Fibroblast of peridontal ligament (primary cell): ENCODE measurements around the gene PREP.

Source experiments
- DNase-seq: peaks from one replicate; pipeline ENCODE4 v3.0.0-alpha.2; 2010; ENCODE audit errors: extremely low read depth

PREP gene

GRCh38 chr6:105310371-105310770 is 92.5 kb downstream of the PREP start:
- DNase-seq, result no peak

GRCh38 chr6:105308840-105309239 is 94.0 kb downstream of the PREP start:
- no peak for DNase-seq

GRCh38 chr6:105305521-105305920 is 97.4 kb downstream of the PREP start:
- DNase-seq, result no peak

GRCh38 chr6:105304825-105305224 is 98.1 kb downstream of the PREP start:
- DNase-seq, result no peak

GRCh38 chr6:105304366-105304765 is 98.5 kb downstream of the PREP start:
- no peak for DNase-seq

- DNase-seq, result no peak
Measured at GRCh38 chr6:105302617-105303128, 100.2 kb downstream of the PREP start.

- DNase-seq, result no peak
Measured at GRCh38 chr6:105301756-105302616, 100.9 kb downstream of the PREP start.

GRCh38 chr6:105301072-105301503 is 101.8 kb downstream of the PREP start:
- DNase-seq, result peak; percentile 5

GRCh38 chr6:105300090-105300489 is 102.8 kb downstream of the PREP start:
- peak; percentile 9 for DNase-seq

- no peak for DNase-seq
Measured at GRCh38 chr6:105294129-105294528, 108.8 kb downstream of the PREP start.

GRCh38 chr6:105292689-105293339 is 110.1 kb downstream of the PREP start:
- no peak for DNase-seq

GRCh38 chr6:105291525-105291924 is 111.4 kb downstream of the PREP start:
- no peak for DNase-seq

GRCh38 chr6:105282631-105283585 is 120.0 kb downstream of the PREP start:
- DNase-seq, result no peak

- no peak for DNase-seq
Measured at GRCh38 chr6:105280033-105280432, 122.8 kb downstream of the PREP start.

GRCh38 chr6:105279463-105279862 is 123.4 kb downstream of the PREP start:
- no peak for DNase-seq

GRCh38 chr6:105278813-105279212 is 124.1 kb downstream of the PREP start:
- DNase-seq, result no peak

GRCh38 chr6:105278035-105278434 is 124.8 kb downstream of the PREP start:
- no peak for DNase-seq

- no peak for DNase-seq
Measured at GRCh38 chr6:105276374-105276773, 126.5 kb downstream of the PREP start.

- DNase-seq, result no peak
Measured at GRCh38 chr6:105275542-105275941, 127.3 kb downstream of the PREP start.

- DNase-seq, result no peak
Measured at GRCh38 chr6:105274678-105275077, 128.2 kb downstream of the PREP start.

- DNase-seq, result no peak
Measured at GRCh38 chr6:105273589-105273988, 129.3 kb downstream of the PREP start.

GRCh38 chr6:105272786-105273185 is 130.1 kb downstream of the PREP start:
- DNase-seq, result peak; percentile 10
